Measurements from ENCODE around the gene GPR101.

DNA sequence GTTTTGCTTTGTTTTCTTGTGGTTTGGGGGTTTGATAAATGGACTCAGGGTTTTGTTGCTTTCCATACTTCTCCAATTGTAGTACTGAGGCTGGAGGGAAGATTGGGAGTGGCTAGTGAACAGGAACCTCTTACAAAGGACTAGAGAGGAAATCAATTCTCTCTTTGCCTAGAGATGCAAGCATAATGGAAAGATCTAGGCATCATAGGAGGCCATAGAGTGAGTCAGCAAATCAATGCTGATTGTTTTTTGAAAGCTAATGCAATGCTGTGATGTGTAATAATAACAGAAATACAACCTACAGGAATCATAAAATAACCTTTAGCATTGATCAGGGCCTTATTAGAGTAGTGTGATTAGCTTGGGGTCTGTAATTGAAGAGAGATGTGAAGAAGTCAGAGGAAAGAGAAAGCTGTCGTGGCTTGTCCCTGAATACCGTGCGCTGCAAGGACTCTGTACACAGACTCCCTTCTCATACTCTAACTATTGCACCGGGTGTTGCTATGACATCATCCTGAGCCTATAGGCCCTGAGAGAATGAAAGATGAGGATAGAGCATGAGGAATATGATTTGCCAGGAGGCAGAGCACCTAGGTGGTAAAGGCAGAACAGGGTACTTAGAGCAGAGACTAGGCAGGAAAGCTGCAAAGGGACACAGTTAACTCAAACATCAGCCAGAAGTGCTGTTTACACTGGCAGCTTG, 29.3 kb upstream of the GPR101 start:
- TF ChIP-seq RAD21 (IDR thresholded peaks at IDR 0.05; ENCODE audit: low read length) (no peak), MXI1 (IDR thresholded peaks at IDR 0.05; ENCODE audit: borderline replicate concordance, low read depth, low read length) (no peak), POLR2A (IDR thresholded peaks at IDR 0.05; ENCODE audit: low read depth, low read length) (no peak), SMC3 (IDR thresholded peaks at IDR 0.05; ENCODE audit: low read depth, low read length) (no peak)
- TF ChIP-seq, protein P1, sequence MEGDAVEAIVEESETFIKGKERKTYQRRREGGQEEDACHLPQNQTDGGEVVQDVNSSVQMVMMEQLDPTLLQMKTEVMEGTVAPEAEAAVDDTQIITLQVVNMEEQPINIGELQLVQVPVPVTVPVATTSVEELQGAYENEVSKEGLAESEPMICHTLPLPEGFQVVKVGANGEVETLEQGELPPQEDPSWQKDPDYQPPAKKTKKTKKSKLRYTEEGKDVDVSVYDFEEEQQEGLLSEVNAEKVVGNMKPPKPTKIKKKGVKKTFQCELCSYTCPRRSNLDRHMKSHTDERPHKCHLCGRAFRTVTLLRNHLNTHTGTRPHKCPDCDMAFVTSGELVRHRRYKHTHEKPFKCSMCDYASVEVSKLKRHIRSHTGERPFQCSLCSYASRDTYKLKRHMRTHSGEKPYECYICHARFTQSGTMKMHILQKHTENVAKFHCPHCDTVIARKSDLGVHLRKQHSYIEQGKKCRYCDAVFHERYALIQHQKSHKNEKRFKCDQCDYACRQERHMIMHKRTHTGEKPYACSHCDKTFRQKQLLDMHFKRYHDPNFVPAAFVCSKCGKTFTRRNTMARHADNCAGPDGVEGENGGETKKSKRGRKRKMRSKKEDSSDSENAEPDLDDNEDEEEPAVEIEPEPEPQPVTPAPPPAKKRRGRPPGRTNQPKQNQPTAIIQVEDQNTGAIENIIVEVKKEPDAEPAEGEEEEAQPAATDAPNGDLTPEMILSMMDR (conservative IDR thresholded peaks at IDR 0.05; ENCODE audit: low read depth, low read length) = no peak
